ENCODE measurements around the gene PDE11A. TPM values are rescaled to one million over a fixed set of nuclear protein-coding genes. Genes with fewer than 3 reads are reported as not detected.
A peak's percentile ranks its signal among the peaks of the same experiment; 100 is the strongest.

PDE11A gene
- total and polyA plus RNA-seq, 2 of the 13 experiments (the other 11 are each of a cell fraction or from before 2014, with no cell fraction given): 1.2 to 1.7 TPM

DNA sequence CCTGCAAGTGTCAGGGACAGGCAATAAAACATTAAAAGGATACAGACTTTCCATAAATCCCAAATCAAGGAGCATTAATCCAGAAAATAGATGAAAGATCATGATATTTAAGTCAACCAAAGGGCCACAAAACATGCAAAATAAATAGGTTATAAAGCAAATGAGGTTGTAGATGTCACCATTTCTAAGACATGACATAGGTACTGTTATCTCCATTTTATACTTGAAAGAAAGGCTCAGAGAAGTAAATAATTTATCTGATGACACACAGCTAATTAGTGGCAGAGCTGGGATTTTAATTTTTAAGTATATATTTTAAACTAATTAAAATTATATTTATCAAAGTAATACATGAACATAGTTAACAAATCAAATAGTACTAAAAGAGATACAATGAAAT, 378.2 kb downstream of the PDE11A start (continued):
- TF ChIP-seq ZNF24 (IDR thresholded peaks at IDR 0.05) (no peak), SAFB2 (CRISPR knock-in tag; IDR thresholded peaks at IDR 0.05; ENCODE audit: borderline replicate concordance, low read depth) (no peak), PPARG (CRISPR knock-in tag; conservative IDR thresholded peaks at IDR 0.05) (no peak), ZFP82 (CRISPR knock-in tag; IDR thresholded peaks at IDR 0.05; ENCODE audit: borderline replicate concordance) (no peak), ZNF674 (CRISPR knock-in tag; IDR thresholded peaks at IDR 0.05; ENCODE audit: low read depth) (no peak), MBD4 (IDR thresholded peaks at IDR 0.05; ENCODE audit: borderline replicate concordance, low read length) (no peak), TEAD2 (CRISPR knock-in tag; IDR thresholded peaks at IDR 0.05) (no peak), SPEN (CRISPR knock-in tag; IDR thresholded peaks at IDR 0.05; ENCODE audit: low read depth) (no peak)
- TF ChIP-seq, protein P1, sequence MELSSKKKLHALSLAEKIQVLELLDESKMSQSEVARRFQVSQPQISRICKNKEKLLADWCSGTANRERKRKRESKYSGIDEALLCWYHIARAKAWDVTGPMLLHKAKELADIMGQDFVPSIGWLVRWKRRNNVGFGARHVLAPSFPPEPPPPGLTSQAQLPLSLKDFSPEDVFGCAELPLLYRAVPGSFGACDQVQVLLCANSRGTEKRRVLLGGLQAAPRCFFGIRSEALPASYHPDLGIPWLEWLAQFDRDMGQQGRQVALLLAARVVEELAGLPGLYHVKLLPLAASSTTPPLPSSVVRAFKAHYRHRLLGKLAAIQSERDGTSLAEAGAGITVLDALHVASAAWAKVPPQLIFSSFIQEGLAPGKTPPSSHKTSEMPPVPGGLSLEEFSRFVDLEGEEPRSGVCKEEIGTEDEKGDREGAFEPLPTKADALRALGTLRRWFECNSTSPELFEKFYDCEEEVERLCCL (CRISPR knock-in tag; IDR thresholded peaks at IDR 0.05; ENCODE audit: borderline replicate concordance): no peak

DNA sequence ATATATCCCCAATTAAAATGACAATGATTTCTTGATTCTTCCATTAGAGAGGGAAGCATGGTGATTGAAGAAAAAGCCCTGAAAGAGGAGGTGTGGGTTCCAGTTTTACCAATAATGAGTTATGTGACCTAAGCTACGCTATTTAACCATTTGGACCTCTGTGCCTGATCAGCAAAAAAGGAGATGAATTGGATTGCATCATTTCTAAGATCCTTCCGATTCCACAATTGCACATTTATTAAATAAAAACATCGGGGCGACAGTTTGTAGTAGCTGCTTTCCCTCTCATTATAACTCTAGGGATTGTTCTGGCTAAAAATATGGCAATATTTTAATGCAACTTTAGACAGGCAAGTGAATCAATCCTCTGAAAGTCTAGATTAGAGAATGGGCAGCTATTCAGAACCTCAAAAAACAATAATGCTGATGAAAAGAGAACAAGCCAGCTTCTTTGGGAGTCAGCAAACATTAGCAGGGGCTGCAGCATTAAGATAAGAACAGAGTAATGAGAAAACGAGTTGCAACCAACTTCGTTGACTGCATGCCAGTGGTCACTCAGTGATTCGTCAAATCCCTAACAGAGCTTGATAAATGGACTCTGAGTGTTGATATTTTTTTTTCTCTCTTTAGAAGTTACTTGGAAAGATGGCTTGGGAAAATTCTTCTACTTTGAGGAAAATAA, 378.8 kb downstream of the PDE11A start:
- intact Hi-C loops (cut with micrococcal nuclease; ENCODE audit: unreplicated experiment): no loop called here
- ChIA-PET POLR2A (no interaction called here), CTCF (ENCODE audit: low intra/inter-chr PET ratio, low total read pairs) (no interaction called here)
- H4K20me1 ChIP-seq (ENCODE audit: insufficient read depth, low read length): no peaks in the 10 kb centered on the region
- no peak for FAIRE-seq
- 80% methylated on average over 7 of the region's 7 CpGs for WGBS (ENCODE audit: low lambda C conversion rate)
- no peaks in the 10 kb centered on the region for H3K36me3 ChIP-seq (replicated peaks in 1 of 2; ENCODE audit: control insufficient read depth in 1 of 2, insufficient read depth in 2 of 2, low read length in 2 of 2)
- H3K9me3 ChIP-seq (ENCODE audit: low read length): no peaks in the 10 kb centered on the region
- BruUV-seq (replicated peaks): no TSS peak
- no peak overlapping the region for H3K4me3 ChIP-seq (replicated peaks in 1 of 3; ENCODE audit: insufficient read depth in 1 of 3, low read depth in 2 of 3, low read length in 3 of 3)
- H3K4me1 ChIP-seq (ENCODE audit: insufficient read depth, low read length): peaks cover 43% of the 10 kb centered on the region
- no peak for DNase-seq (ENCODE audit: low spot score)
- no peaks in the 10 kb centered on the region for H3K27me3 ChIP-seq (ENCODE audit: control insufficient read depth in 1 of 2, insufficient read depth in 2 of 2, low read length in 2 of 2)
- no peak overlapping the region for H3K4me2 ChIP-seq (ENCODE audit: low read depth, low read length)
- ATAC-seq: no peak
- H2AFZ ChIP-seq (ENCODE audit: low read length): no peak overlapping the region
- H3K79me2 ChIP-seq (ENCODE audit: insufficient read depth, low read length): no peaks in the 10 kb centered on the region
- no peak for TF ChIP-seq ZNF337 (CRISPR knock-in tag; IDR thresholded peaks at IDR 0.05; ENCODE audit: borderline replicate concordance, low read depth)
- TF ChIP-seq ZNF101 (CRISPR knock-in tag; IDR thresholded peaks at IDR 0.05; ENCODE audit: borderline replicate concordance, low read depth): no peak
- no peak for TF ChIP-seq ZNF205 (CRISPR knock-in tag; IDR thresholded peaks at IDR 0.05)
- no peak for TF ChIP-seq SRSF4 (IDR thresholded peaks at IDR 0.05; ENCODE audit: low read depth, low read length, poor library complexity, severe bottlenecking)
- TF ChIP-seq PAWR (CRISPR knock-in tag; IDR thresholded peaks at IDR 0.05; ENCODE audit: borderline replicate concordance): no peak
- no peak for TF ChIP-seq CCAR2 (optimal IDR thresholded peaks at IDR 0.05; ENCODE audit: low read depth, low read length)
- TF ChIP-seq ERF (CRISPR knock-in tag; IDR thresholded peaks at IDR 0.05): no peak
- peak; percentile 39 to 65 for TF ChIP-seq MAFK (conservative IDR thresholded peaks at IDR 0.05 in 1 of 2, IDR thresholded peaks at IDR 0.05 in 1 of 2; ENCODE audit: low read length in 2 of 2)
- TF ChIP-seq MAFF (IDR thresholded peaks at IDR 0.05; ENCODE audit: low read depth, low read length): peak; percentile 29; the same call in 1 of the 2 replicates
- peak; percentile 45; the same call in 1 of the 2 replicates for TF ChIP-seq CEBPB (IDR thresholded peaks at IDR 0.05; ENCODE audit: borderline replicate concordance, low read depth, low read length)
- TF ChIP-seq ATF7 (IDR thresholded peaks at IDR 0.05): 0 out of 2 replicates have a peak, but pooled peaks have one; percentile 29
- TF ChIP-seq ATF7 (CRISPR knock-in tag; IDR thresholded peaks at IDR 0.05): no peak
- no peak for TF ChIP-seq ZZZ3 (CRISPR knock-in tag; IDR thresholded peaks at IDR 0.05; ENCODE audit: borderline replicate concordance)
- H3K27ac ChIP-seq (ENCODE audit: extremely low read length, insufficient read depth, low read length): no peak overlapping the region
- in situ Hi-C loops (cut with HindIII; ENCODE audit: extremely low pct_ligation_motif_present, low pct_unique_long_range_greater_than_20kb): no loop called here
- no peak overlapping the region for H3K9ac ChIP-seq (ENCODE audit: insufficient read depth, low read depth, low read length)
